HG02642 (cell line): ENCODE results near the gene PDE2A.

Source experiments
- ATAC-seq: cut with Tn5 transposase; IDR thresholded peaks from one replicate; pipeline ENCODE4 v1.9.1; 2021; ENCODE audit warnings: mild to moderate bottlenecking; ENCODE audit not compliant: unreplicated experiment, poor library complexity

Gene PDE2A

GRCh38 chr11:72641522-72642042 is 32.6 kb downstream of the PDE2A start:
- no peak for ATAC-seq

DNA sequence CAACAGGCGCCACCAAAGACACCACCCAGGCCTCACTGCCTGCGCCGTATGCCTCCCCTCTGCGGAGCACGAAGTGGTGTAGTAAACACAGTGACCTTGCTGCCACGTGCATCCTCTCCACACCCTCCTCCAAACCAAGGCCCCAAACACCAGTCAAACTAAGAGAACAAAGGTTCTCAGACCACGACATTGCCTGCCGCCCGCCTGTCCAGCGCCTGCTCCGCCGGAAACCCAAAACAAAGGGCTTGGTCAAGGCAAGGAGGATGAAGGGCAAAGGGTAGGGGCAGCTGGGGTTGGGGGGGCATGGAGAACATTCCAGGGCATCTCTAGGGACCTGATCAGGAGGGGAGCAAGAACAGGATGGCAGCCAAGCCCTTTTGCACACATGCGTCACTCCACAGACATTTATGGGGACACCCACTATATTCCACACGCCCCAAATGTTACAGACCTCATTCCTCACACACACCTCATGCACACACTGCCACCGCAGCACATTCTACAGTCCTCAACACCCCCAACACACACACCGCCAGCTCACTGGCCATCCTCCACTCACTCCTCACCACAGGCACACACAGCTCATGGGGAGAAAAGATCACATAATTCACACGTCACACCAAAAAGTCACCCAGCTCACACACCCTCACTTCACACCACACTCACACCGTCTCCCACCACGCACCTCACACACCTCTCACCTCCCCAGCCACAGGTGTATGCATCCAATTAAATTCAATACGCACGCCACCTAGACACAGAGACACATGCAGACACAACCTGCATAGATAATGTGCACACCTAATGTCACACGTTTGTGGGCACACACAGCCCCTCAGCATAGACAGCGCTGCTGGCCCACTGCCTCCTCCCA is 34.5 kb downstream of the PDE2A start:
- ATAC-seq, result no peak

GRCh38 chr11:72637926-72638325 is 36.3 kb downstream of the PDE2A start:
- ATAC-seq, result no peak

DNA sequence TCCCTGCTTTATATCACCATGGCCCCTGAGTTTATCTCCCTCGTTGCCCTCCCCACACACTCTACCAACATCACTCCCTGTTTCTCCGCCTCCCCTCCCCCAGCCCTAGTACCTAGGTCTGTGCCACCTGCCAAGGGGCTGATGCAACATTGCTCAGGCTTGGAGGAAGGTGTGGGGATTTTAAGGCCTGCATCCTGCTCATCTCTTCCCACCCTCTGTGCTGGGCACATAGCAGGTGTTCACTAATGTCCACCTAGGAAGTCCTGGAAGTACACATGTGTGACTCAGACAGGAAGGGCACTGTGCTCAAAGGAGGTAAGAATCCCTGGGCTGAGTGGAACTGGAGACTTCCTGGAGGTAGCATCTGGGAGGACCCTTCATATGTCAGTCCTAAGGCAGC is 37.0 kb downstream of the PDE2A start:
- ATAC-seq, result no peak

DNA sequence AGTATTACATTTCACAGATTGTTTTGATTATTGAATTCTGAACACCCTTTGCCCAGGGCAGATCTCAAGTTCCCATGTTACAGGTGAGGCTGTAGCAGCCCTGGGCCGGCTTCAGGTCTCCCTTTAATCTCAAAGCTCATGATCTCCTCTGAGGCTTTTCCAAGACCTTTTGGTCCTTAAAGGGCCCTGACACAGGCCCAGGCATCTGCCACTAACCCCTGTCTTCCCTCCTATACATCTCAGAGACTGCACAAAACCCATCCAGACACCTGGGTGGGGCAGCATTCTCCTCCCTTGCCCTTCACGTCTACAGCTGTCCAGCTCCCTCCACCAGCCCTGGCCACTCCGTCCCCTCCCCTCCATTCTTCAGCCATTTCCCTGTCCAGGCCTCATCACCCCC is 37.8 kb downstream of the PDE2A start:
- ATAC-seq, result no peak

DNA sequence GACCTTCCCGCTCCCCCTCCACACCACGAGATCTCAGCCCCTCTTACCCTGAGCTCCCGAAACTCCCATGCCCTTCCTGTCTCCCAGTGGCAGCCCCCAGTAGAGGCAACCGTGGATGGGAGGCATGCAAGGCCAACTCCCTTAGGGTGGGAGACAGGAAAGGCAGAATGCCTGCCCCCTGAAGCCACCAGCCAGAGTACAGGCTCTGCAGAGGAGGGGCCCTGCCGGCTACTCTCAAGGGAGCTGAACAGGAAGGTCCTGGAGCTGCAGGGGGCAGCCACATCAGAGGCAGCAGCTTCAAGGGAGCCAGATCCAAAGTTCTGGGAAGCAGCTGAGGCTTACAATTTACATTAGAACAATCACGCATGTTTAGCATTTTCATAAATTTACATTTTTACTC is 38.3 kb downstream of the PDE2A start:
- no peak for ATAC-seq

- no peak for ATAC-seq
These were observed 38.8 kb downstream of the PDE2A start for GRCh38 chr11:72635309-72635915.

DNA sequence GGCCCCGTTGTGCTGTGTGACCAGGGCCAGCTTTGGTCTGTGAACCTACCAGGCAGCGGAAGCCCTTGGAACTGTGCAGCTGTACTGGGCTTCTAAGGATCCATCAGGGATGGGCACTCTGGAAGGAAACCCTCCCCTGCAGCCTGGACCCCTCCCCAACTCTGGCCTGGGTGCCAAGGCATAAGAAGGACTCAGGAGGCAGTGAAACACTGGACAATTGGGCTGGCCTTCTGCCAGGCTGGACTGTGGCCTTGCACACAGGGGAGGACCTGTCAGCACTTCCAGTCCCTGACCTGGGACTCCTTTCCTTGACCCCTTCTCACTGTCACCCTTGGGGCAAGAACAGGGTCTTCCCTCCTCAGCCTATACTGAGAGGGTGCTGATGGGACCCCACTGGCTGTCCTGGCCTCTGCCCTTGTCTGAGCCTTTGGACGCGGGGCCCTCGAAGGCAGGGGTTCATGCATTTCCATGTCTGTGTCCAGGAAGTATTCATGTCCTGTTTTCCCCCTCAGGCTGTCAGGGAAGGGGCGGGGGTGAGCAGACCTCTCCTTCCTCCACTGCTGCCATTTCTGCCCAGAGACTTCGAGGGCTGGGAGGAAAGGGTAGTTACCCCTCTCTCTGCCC is 39.6 kb downstream of the PDE2A start:
- ATAC-seq, result no peak

DNA sequence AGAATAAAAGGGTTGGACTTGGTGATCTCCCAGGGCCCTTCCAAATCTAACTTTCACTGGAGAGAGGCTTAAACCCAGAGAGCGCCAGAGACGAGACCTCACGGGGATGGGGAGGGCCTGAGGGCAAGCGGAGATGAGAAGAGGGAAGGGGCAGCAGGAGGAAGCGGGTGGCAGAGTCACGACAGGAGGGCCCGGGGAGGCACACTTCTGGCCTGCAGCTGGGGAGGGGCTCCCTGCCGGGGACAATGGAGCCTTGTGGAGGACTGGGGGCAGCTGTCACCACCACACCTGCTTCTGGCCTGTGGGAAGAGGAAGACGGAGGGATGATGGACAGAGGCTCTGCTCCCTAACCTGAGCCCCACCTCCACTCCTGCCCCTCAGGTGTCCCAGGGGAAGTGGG is 40.2 kb downstream of the PDE2A start:
- no peak for ATAC-seq

GRCh38 chr11:72633068-72633467 is 41.2 kb downstream of the PDE2A start:
- no peak for ATAC-seq

DNA sequence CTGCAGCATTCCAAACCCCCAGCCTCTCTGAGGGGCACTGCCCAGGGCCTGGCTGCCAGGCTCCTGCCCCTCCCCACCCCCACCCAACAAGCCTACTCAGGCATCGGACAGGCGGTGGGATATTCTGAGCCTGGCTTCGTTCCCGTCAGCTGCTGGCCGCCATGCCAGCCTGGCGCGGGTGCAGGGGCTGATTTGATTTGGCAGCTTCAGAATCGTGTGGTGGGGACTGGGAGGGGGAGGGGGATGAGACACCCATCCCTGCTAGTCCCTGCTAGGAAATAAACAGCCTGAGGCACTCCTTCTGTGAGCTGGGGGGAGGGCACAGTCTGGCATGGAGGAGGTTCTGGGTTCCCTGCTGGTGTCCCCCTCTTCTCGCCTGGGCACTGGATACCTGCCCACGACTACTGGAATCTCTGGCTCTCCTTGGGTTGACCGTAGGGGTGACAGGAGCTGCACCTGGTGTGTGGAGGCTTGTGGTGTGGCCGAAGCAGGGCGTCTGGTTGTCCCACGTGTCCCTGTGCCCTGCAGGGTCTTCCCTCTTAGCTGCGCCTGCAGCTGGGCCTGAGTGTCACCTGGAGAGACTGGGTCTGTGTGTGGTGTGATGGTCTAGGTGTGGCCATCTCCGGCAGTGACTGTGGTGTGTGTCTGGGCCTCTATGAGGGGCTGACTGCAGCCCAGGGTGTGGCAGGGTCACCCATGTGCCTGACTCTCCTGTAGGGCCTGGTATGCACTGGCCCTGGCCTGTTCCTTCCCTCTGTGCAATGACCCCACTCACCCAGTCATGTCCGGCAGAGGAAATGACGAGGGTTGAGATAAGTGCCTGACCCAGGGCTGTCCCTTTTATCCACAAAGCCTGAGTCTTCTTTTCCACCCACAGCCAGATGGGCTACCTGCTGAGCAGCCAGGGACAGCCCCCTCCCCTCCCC is 42.2 kb downstream of the PDE2A start:
- no peak for ATAC-seq

- ATAC-seq, result no peak
These were observed 43.9 kb downstream of the PDE2A start for GRCh38 chr11:72630104-72630852.

- ATAC-seq, result no peak
These were observed 45.0 kb downstream of the PDE2A start for GRCh38 chr11:72629266-72629665.

DNA sequence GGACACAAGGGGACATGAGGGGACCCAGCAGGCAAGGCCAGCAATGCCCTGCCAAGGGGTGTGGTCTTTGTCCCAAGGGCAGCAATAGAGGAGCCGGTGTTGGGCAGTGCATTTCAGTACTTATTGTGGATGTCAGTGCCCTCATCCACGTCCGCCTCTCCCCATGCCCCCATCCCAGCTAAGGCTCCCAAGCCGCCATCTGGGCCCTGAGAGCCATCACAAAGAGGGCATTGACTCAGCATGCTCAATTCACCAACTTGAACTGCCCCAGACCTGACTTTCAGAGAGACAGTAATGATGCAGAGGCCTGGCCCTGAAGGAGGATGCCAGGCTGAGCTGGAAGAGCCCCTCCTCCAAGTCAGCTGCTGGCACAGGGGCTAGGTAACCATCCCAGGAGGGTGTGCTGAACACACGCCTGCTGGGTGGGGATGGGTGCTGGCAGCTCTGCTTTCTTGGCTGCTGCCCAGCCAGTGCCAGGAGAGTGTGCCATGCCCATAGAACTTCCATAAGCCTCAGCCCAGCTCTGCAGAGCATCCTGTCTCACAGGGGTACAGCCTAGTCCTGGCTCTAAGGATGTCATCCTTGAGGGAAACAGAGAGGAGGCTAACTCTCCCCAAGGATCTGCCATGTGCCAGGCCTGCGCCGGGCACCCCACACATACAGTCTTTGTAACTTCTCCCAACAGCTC is 46.5 kb downstream of the PDE2A start:
- no peak for ATAC-seq

- ATAC-seq, result no peak
These were observed 47.7 kb downstream of the PDE2A start for GRCh38 chr11:72626414-72626936.

GRCh38 chr11:72625691-72626413 is 48.4 kb downstream of the PDE2A start:
- no peak for ATAC-seq

DNA sequence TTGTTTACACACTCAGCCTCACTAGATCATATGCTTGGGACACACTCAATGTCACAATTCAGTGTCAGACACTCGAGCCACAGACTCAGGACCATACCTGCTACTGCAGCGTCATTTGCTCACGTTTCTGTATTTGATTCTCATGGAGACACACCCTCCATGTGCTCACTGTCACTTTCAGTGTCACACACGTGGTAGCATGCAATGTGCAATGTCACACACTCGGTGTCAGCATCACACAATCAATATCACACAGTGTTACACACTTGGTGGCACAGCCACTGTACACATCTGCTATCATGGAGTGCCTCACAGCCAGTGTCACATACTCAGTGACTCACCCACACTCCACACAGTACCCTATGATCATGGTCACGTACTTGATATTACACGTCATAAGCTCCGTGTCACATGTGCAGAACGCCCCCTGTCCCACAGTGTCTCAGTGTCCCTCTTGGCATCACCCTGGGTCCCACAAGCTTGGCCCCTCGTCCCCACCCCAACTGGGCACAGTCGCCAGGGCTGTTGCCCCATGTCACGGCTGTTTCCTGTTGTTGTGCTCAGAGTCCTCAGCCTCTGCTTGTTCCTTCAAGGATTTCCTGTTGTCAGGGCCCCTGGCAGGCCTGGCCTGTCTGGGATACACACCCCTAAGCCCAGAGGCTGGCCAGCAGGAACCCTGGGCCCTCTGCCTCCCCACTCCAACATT is 49.6 kb downstream of the PDE2A start:
- no peak for ATAC-seq
